Measurements from ENCODE around the gene MAN2B2.

DNA sequence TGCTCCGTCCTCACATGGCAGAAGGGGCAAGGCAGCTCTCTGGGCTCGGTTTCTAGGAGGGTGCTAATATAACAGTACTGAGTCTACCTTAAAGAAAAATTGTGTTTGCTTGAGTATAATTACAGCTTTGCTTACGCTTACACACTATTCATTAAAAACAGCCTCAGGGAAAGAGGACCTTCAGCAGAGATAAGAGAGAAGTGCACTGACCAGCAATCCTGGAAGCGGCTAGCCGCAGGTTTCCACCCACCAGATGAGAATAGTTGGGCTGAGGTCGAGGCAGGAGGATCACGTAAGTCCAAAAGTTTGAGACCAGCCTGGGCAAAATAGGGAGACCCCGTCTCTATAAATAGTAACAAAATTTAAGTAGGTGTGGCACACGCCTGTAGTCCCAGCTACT is 50.3 kb downstream of the MAN2B2 start:
- TF ChIP-seq POLR2A (IDR thresholded peaks at IDR 0.05) = no peak
- TF ChIP-seq, protein P1, sequence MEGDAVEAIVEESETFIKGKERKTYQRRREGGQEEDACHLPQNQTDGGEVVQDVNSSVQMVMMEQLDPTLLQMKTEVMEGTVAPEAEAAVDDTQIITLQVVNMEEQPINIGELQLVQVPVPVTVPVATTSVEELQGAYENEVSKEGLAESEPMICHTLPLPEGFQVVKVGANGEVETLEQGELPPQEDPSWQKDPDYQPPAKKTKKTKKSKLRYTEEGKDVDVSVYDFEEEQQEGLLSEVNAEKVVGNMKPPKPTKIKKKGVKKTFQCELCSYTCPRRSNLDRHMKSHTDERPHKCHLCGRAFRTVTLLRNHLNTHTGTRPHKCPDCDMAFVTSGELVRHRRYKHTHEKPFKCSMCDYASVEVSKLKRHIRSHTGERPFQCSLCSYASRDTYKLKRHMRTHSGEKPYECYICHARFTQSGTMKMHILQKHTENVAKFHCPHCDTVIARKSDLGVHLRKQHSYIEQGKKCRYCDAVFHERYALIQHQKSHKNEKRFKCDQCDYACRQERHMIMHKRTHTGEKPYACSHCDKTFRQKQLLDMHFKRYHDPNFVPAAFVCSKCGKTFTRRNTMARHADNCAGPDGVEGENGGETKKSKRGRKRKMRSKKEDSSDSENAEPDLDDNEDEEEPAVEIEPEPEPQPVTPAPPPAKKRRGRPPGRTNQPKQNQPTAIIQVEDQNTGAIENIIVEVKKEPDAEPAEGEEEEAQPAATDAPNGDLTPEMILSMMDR (IDR thresholded peaks at IDR 0.05) = no peak
